Keratinocyte (primary cell): ENCODE data around the gene COMMD9.

Experiments
- EZH2 ChIP-seq: IDR thresholded peaks from one replicate; pipeline ENCODE4 v1.6.1; 2012; ENCODE audit warnings: inconsistent platforms, mild to moderate bottlenecking, low read length, moderate library complexity
- TF ChIP-seq, protein P1 (sequence below), 3 experiments: IDR thresholded peaks in 1 of 3; conservative IDR thresholded peaks in 1 of 3; optimal IDR thresholded peaks in 1 of 3; 2 replicates in 2 of 3; 3 replicates in 1 of 3; pipeline versions ENCODE3 to v1.5.1; 2011; ENCODE audit warnings: low read length in 3 of 3, mild to moderate bottlenecking in 3 of 3, moderate library complexity in 2 of 3, control low read depth in 1 of 3, inconsistent platforms in 1 of 3; ENCODE audit not compliant: insufficient read depth in 2 of 3; ENCODE audit errors: extremely low read depth in 1 of 3

- TF ChIP-seq, protein P1, sequence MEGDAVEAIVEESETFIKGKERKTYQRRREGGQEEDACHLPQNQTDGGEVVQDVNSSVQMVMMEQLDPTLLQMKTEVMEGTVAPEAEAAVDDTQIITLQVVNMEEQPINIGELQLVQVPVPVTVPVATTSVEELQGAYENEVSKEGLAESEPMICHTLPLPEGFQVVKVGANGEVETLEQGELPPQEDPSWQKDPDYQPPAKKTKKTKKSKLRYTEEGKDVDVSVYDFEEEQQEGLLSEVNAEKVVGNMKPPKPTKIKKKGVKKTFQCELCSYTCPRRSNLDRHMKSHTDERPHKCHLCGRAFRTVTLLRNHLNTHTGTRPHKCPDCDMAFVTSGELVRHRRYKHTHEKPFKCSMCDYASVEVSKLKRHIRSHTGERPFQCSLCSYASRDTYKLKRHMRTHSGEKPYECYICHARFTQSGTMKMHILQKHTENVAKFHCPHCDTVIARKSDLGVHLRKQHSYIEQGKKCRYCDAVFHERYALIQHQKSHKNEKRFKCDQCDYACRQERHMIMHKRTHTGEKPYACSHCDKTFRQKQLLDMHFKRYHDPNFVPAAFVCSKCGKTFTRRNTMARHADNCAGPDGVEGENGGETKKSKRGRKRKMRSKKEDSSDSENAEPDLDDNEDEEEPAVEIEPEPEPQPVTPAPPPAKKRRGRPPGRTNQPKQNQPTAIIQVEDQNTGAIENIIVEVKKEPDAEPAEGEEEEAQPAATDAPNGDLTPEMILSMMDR (optimal IDR thresholded peaks at IDR 0.05 in 1 of 3, IDR thresholded peaks at IDR 0.05 in 1 of 3, conservative IDR thresholded peaks at IDR 0.05 in 1 of 3; ENCODE audit: extremely low read depth in 1 of 3, insufficient read depth in 2 of 3, low read length in 3 of 3) = peak; percentile 80 to 84 (median 81)
- no peak for TF ChIP-seq EZH2
Measured at GRCh38 chr11:36258730-36259360, 30.4 kb downstream of the COMMD9 start.
